GM18508 (cell line): ENCODE data around the gene U2SURP.
"Not testable (repeated sequence)": the region's sequence is repeated elsewhere in the genome, so short reads cannot be mapped to it uniquely, and the experiment has no call there.

Source experiments
- ATAC-seq: cut with Tn5 transposase; IDR thresholded peaks from one replicate; pipeline ENCODE4 v1.9.1; 2021; ENCODE audit warnings: moderate number of reproducible peaks; ENCODE audit not compliant: insufficient read depth, unreplicated experiment

Gene U2SURP

GRCh38 chr3:142975316-142975995 lies 25.9 kb upstream of the U2SURP start:
- ATAC-seq = no peak

- ATAC-seq = no peak
Observed at GRCh38 chr3:142976621-142977398, 24.6 kb upstream of the U2SURP start.

GRCh38 chr3:142977399-142977728 lies 24.0 kb upstream of the U2SURP start:
- ATAC-seq = no peak

GRCh38 chr3:142981108-142981507 lies 20.3 kb upstream of the U2SURP start:
- ATAC-seq = no peak

GRCh38 chr3:142982038-142982773 lies 19.2 kb upstream of the U2SURP start:
- no peak for ATAC-seq

- ATAC-seq = no peak
Observed at GRCh38 chr3:142983318-142983717, 18.1 kb upstream of the U2SURP start.

- no peak for ATAC-seq
Observed at GRCh38 chr3:142984255-142984654, 17.1 kb upstream of the U2SURP start.

GRCh38 chr3:142987080-142987700 lies 14.2 kb upstream of the U2SURP start:
- ATAC-seq = no peak

- peak; percentile 58 for ATAC-seq
Observed at GRCh38 chr3:142987707-142988106, 13.7 kb upstream of the U2SURP start.

GRCh38 chr3:142988221-142988620 lies 13.1 kb upstream of the U2SURP start:
- not testable (repeated sequence) for ATAC-seq

- ATAC-seq = not testable (repeated sequence)
Observed at GRCh38 chr3:142988826-142989225, 12.5 kb upstream of the U2SURP start.

- no peak for ATAC-seq
Observed at GRCh38 chr3:142990721-142991120, 10.6 kb upstream of the U2SURP start.

- no peak for ATAC-seq
Observed at GRCh38 chr3:142992323-142992722, 9.0 kb upstream of the U2SURP start.

GRCh38 chr3:142993958-142994442 lies 7.4 kb upstream of the U2SURP start:
- no peak for ATAC-seq

- ATAC-seq = no peak
Observed at GRCh38 chr3:142997330-142997729, 4.0 kb upstream of the U2SURP start.

- no peak for ATAC-seq
Observed at GRCh38 chr3:142998439-142998838, 2.9 kb upstream of the U2SURP start.

GRCh38 chr3:142999881-143000280 lies 1.5 kb upstream of the U2SURP start:
- no peak for ATAC-seq

GRCh38 chr3:143000528-143000927 lies 842 bp upstream of the U2SURP start:
- no peak for ATAC-seq

- peak; percentile 50 for ATAC-seq
Observed at GRCh38 chr3:143001034-143001368, 369 bp upstream of the U2SURP start.

GRCh38 chr3:143002083-143002712 lies 828 bp downstream of the U2SURP start:
- ATAC-seq = peak; percentile 11
